ENCODE data around the gene TRMT2A. TPM values are rescaled to one million over a fixed set of nuclear protein-coding genes. Genes with fewer than 3 reads are reported as not detected.
A peak's percentile ranks its signal among the peaks of the same experiment; 100 is the strongest.

Gene TRMT2A
- total and polyA plus RNA-seq, 10 of the 15 experiments (the other 5 are each of a cell fraction or from before 2014, with no cell fraction given) = 0.29 to 97.0 (median 57.9) TPM

GRCh38 chr22:20116951-20117632 is at the start of gene TRMT2A (continued):
- TF ChIP-seq E2F4 (IDR thresholded peaks at IDR 0.05; ENCODE audit: low read depth, low read length) (peak; percentile 89), TCF3 (IDR thresholded peaks at IDR 0.05; ENCODE audit: borderline replicate concordance, insufficient read depth, low read depth, low read length) (no peak), BMI1 (IDR thresholded peaks at IDR 0.05; ENCODE audit: borderline replicate concordance) (no peak), PBX3 (IDR thresholded peaks at IDR 0.05; ENCODE audit: insufficient replicate concordance, low read depth, low read length) (peak; percentile 16), ETV6 (conservative IDR thresholded peaks at IDR 0.05 in 1 of 2, IDR thresholded peaks at IDR 0.05 in 1 of 2; ENCODE audit: borderline replicate concordance in 1 of 2, low read depth in 1 of 2) (no peak), ZNF622 (IDR thresholded peaks at IDR 0.05) (no peak), MAX (IDR thresholded peaks at IDR 0.05; ENCODE audit: low read depth, low read length) (peak; percentile 88), IRF3 (IDR thresholded peaks at IDR 0.05) (no peak), ATF2 (IDR thresholded peaks at IDR 0.05; ENCODE audit: low read length) (no peak), POLR2A (IDR thresholded peaks at IDR 0.05; ENCODE audit: low read depth, low read length) (peak; percentile 71), USF2 (IDR thresholded peaks at IDR 0.05; ENCODE audit: borderline replicate concordance, low read depth, low read length) (no peak), PML (IDR thresholded peaks at IDR 0.05; ENCODE audit: low read length) (peak; percentile 59; the same call in 1 of the 2 replicates), HDAC2 (IDR thresholded peaks at IDR 0.05) (no peak), TARDBP (IDR thresholded peaks at IDR 0.05; ENCODE audit: borderline replicate concordance) (peak; percentile 99), ZSCAN29 (IDR thresholded peaks at IDR 0.05) (no peak), RFX5 (IDR thresholded peaks at IDR 0.05; ENCODE audit: low read depth, low read length) (no peak), MTA2 (IDR thresholded peaks at IDR 0.05; ENCODE audit: low read depth) (peak; percentile 76), WRNIP1 (IDR thresholded peaks at IDR 0.05; ENCODE audit: borderline replicate concordance, low read depth, low read length) (no peak), ZNF24 (IDR thresholded peaks at IDR 0.05) (peak; percentile 84), MLLT1 (IDR thresholded peaks at IDR 0.05) (no peak), ZNF217 (IDR thresholded peaks at IDR 0.05) (peak; percentile 71; the same call in 1 of the 2 replicates), KLF5 (IDR thresholded peaks at IDR 0.05; ENCODE audit: partially characterized antibody) (peak; percentile 83), BRCA1 (IDR thresholded peaks at IDR 0.05; ENCODE audit: low read depth, low read length) (no peak), RCOR1 (conservative IDR thresholded peaks at IDR 0.05; ENCODE audit: low read depth, low read length) (0 out of 2 replicates have a peak, but pooled peaks have one; percentile 54)

Measured in GM12878 (cell line).